OCI-LY3 (cell line): Measurements from ENCODE around the gene LGALS3BP.

Experiments
- H2AFZ ChIP-seq: fragments of 200-600, 300-600 bp; shearing (Covaris generic); 2 replicates; pipeline ENCODE4 v1.6.0; 2014; ENCODE audit warnings: antibody characterized with exemption, low read depth, low read length
- H3K27ac ChIP-seq: fragments of 200-600, 300-600 bp; sonication (generic); 2 replicates; pipeline ENCODE4 v1.5.1; 2014; ENCODE audit warnings: mild to moderate bottlenecking, low read length, moderate library complexity, mixed read lengths
- H3K27me3 ChIP-seq: fragments of 200-600, 300-600 bp; sonication (generic); 2 replicates; pipeline ENCODE4 v1.6.1; 2014; ENCODE audit warnings: low read depth, low read length, mixed read lengths
- H3K36me3 ChIP-seq: fragments of 200-600, 300-600 bp; sonication (generic); replicated peaks from 2 replicates; pipeline ENCODE3; 2014; ENCODE audit warnings: low read depth, low read length, mixed read lengths
- H3K4me1 ChIP-seq: fragments of 300-600, 200-600 bp; sonication (generic); 2 replicates; pipeline ENCODE4 v1.6.1; 2014; ENCODE audit warnings: low read length, mixed read lengths
- H3K4me2 ChIP-seq: fragments of 200-600, 300-600 bp; sonication (generic); 2 replicates; pipeline ENCODE4 v1.6.1; 2014; ENCODE audit warnings: low read length, mixed read lengths
- H3K4me3 ChIP-seq: fragments of 300-600, 200-600 bp; sonication (generic); 2 replicates; pipeline ENCODE4 v1.5.1; 2014; ENCODE audit warnings: antibody characterized with exemption, mild to moderate bottlenecking, low read length, moderate library complexity
- H3K79me2 ChIP-seq: fragments of 300-600, 200-600 bp; shearing (Covaris generic); 2 replicates; pipeline ENCODE4 v1.6.1; 2014; ENCODE audit warnings: mild to moderate bottlenecking, low read length, mixed read lengths
- H3K9ac ChIP-seq: fragments of 300-600, 200-600 bp; shearing (Covaris generic); 2 replicates; pipeline ENCODE4 v1.6.0; 2014; ENCODE audit warnings: mild to moderate bottlenecking, low read length, moderate library complexity
- H3K9me3 ChIP-seq: fragments of 200-600, 300-600 bp; shearing (Covaris generic); 2 replicates; pipeline ENCODE4 v1.6.1; 2014; ENCODE audit warnings: low read length, mixed read lengths; ENCODE audit not compliant: insufficient read depth
- H4K20me1 ChIP-seq: fragments of 200-600, 300-600 bp; sonication (generic); 2 replicates; pipeline ENCODE4 v1.6.1; 2016; ENCODE audit warnings: low read length, mixed read lengths; ENCODE audit not compliant: insufficient read depth
- CTCF ChIP-seq: fragments of 200-600, 300-600 bp; sonication (generic); IDR thresholded peaks from 2 replicates; pipeline ENCODE4 v1.5.1; 2014; ENCODE audit warnings: antibody characterized with exemption, low read length, low read depth
- EZH2phosphoT487 ChIP-seq: fragments of 200-600 bp; shearing (Covaris generic); IDR thresholded peaks from 2 replicates; pipeline ENCODE4 v1.6.1; 2018; ENCODE audit warnings: antibody characterized with exemption, mixed run types, low read depth

LGALS3BP gene

GRCh38 chr17:78925234-78925633 lies 54.5 kb downstream of the LGALS3BP start, which contains the start of gene TIMP2:
TSS of gene TIMP2 (minus strand) at chr17:78925387. CDS start at chr17:78925088, 299 bp downstream.
- no peak within 1 kb of the TSS for H2AFZ ChIP-seq
- no peak within 1 kb of the TSS for H3K4me3 ChIP-seq
- no peak within 1 kb of the TSS for H3K27ac ChIP-seq
- no peak within 1 kb of the TSS for H3K9ac ChIP-seq
- H3K27me3 ChIP-seq: peaks cover 8% of the 10 kb centered on the region; the same call in 1 of the 2 replicates
- 0 out of 2 replicates have a peak within 1 kb of the TSS, but pooled peaks have one; percentile 17 for H3K4me2 ChIP-seq
- no peaks in the 10 kb centered on the region for H3K9me3 ChIP-seq
- no peaks in the 10 kb centered on the region for H3K79me2 ChIP-seq
- H3K4me1 ChIP-seq: peaks cover 4% of the 10 kb centered on the region; the same call in 1 of the 2 replicates
- H3K36me3 ChIP-seq: no peaks in the 10 kb centered on the region
- TF ChIP-seq CTCF (no peak), EZH2phosphoT487 (no peak)
- H4K20me1 ChIP-seq: no peaks in the 10 kb centered on the region

GRCh38 chr17:78924481-78925151 lies 55.1 kb downstream of the LGALS3BP start:
- Histone ChIP-seq H2AFZ (no peak overlapping the region), H3K79me2 (no peaks in the 10 kb centered on the region), H3K4me2 (no peak overlapping the region), H3K9ac (no peak overlapping the region), H3K27ac (no peak overlapping the region), H3K4me1 (peaks cover 4% of the 10 kb centered on the region; the same call in 1 of the 2 replicates), H4K20me1 (no peaks in the 10 kb centered on the region), H3K9me3 (no peaks in the 10 kb centered on the region), H3K27me3 (peaks cover 8% of the 10 kb centered on the region; the same call in 1 of the 2 replicates), H3K4me3 (no peak overlapping the region), H3K36me3 (no peaks in the 10 kb centered on the region)
- no peak for TF ChIP-seq CTCF
- no peak for TF ChIP-seq EZH2phosphoT487

GRCh38 chr17:78923660-78924453 lies 55.9 kb downstream of the LGALS3BP start:
- no peak overlapping the region for H3K4me3 ChIP-seq
- H3K9ac ChIP-seq: no peak overlapping the region
- no peak overlapping the region for H2AFZ ChIP-seq
- TF ChIP-seq CTCF (no peak), EZH2phosphoT487 (no peak)
- 0 out of 2 replicates have a peak overlapping the region, but pooled peaks have one; percentile 17 for H3K4me2 ChIP-seq
- H3K4me1 ChIP-seq: peaks cover 4% of the 10 kb centered on the region; the same call in 1 of the 2 replicates
- H3K27me3 ChIP-seq: peaks cover 8% of the 10 kb centered on the region; the same call in 1 of the 2 replicates
- no peaks in the 10 kb centered on the region for H4K20me1 ChIP-seq
- H3K9me3 ChIP-seq: no peaks in the 10 kb centered on the region
- no peak overlapping the region for H3K27ac ChIP-seq
- H3K79me2 ChIP-seq: no peaks in the 10 kb centered on the region
- H3K36me3 ChIP-seq: no peaks in the 10 kb centered on the region
